K562 (cell line): ENCODE results near the gene C2. TPM values are rescaled to one million over a fixed set of nuclear protein-coding genes. Genes with fewer than 3 reads are reported as not detected.

Experiments used
- ASH1L ChIP-seq: fragments of 450-650 bp; IDR thresholded peaks from 2 replicates; pipeline ENCODE4 v1.6.1; 2018; ENCODE audit warnings: borderline replicate concordance, mild to moderate bottlenecking, low read depth; ENCODE audit not compliant: partially characterized antibody
- BACH1 ChIP-seq: fragments of 200-800 bp; sonication (Bioruptor generic); IDR thresholded peaks from 2 replicates; pipeline ENCODE4 v1.6.1; 2016; ENCODE audit warnings: missing genetic modification characterization, missing compliant biosample characterization
- CREBBP ChIP-seq: IDR thresholded peaks from one replicate; pipeline ENCODE4 v1.6.1; 2012; ENCODE audit warnings: low read depth, mild to moderate bottlenecking, control low read depth, inconsistent platforms, low read length
- DDX20 ChIP-seq: fragments of 450-650 bp; IDR thresholded peaks from 2 replicates; pipeline ENCODE4 v1.6.1; 2016; ENCODE audit warnings: missing genetic modification characterization, low read depth, mild to moderate bottlenecking, missing compliant biosample characterization, moderate library complexity
- EP400 ChIP-seq: fragments of 450-650 bp; IDR thresholded peaks from 2 replicates; pipeline ENCODE4 v1.6.1; 2017; ENCODE audit warnings: antibody characterized with exemption, mild to moderate bottlenecking, moderate library complexity
- IFI16 ChIP-seq: fragments of 250-450 bp; sonication (Bioruptor Pico); IDR thresholded peaks from 2 replicates; pipeline ENCODE4 v2.1.2; 2022; ENCODE audit warnings: mild to moderate bottlenecking, inconsistent platforms
- PCBP1 ChIP-seq: fragments of 200-400 bp; formaldehyde crosslinking; IDR thresholded peaks from 2 replicates; pipeline ENCODE4 v1.6.1; 2018; ENCODE audit warnings: mild to moderate bottlenecking, low read depth, low read length; ENCODE audit not compliant: poor library complexity, severe bottlenecking
- RBFOX2 ChIP-seq: fragments of 200-400 bp; formaldehyde crosslinking; IDR thresholded peaks from 2 replicates; pipeline ENCODE4 v1.6.1; 2017; ENCODE audit warnings: low read depth, mild to moderate bottlenecking, low read length, moderate library complexity
- SIN3A ChIP-seq, 2 experiments: fragments of 150-350 bp in 1 of 2; IDR thresholded peaks; 2 replicates each; pipeline ENCODE4 v1.6.1; 2011 to 2016; ENCODE audit warnings: borderline replicate concordance in 2 of 2, low read depth in 2 of 2, low read length in 2 of 2, mild to moderate bottlenecking in 2 of 2, moderate library complexity in 2 of 2; ENCODE audit not compliant: control insufficient read depth in 1 of 2
- SMARCE1 ChIP-seq: fragments of 450-650 bp; IDR thresholded peaks from 2 replicates; pipeline ENCODE4 v1.7.1; 2016; ENCODE audit warnings: mild to moderate bottlenecking
- TAF1 ChIP-seq: IDR thresholded peaks from 2 replicates; pipeline ENCODE4 v1.6.1; 2011; ENCODE audit warnings: mild to moderate bottlenecking, low read length, moderate library complexity; ENCODE audit not compliant: insufficient read depth, control insufficient read depth, severe bottlenecking; ENCODE audit errors: extremely low read depth
- XRCC3 ChIP-seq: fragments of 450-650 bp; IDR thresholded peaks from 2 replicates; pipeline ENCODE4 v1.6.1; 2017; ENCODE audit warnings: mild to moderate bottlenecking, moderate library complexity
- ZNF263 ChIP-seq: sonication (generic); formaldehyde crosslinking; IDR thresholded peaks from 2 replicates; pipeline ENCODE4 v1.8.0; 2022; ENCODE audit warnings: mild to moderate bottlenecking, missing genetic modification reagents, borderline replicate concordance
- ZNF274 ChIP-seq: IDR thresholded peaks from 2 replicates; pipeline ENCODE4 v1.6.1; 2011; ENCODE audit warnings: low read depth, mild to moderate bottlenecking, low read length, moderate library complexity, borderline replicate concordance
- polyA plus RNA-seq, 8 experiments: library from polyadenylated mRNA; depleted of rRNA in 4 of 8; stranded (reverse) in 5 of 8; unstranded in 3 of 8; fragments of >200 nt; fragmentation: Nextera tagmentation in 2 of 8; fragmentation: Illumina TruSeq in 1 of 8; extraction: Ambion mirVana in 2 of 8; extraction: Trizol in 1 of 8; gene quantifications; 2 replicates each; pipeline versions ENCODE4 v1.2.1 to v1.2.3, GENCODE V29; 2011 to 2014; ENCODE audit warnings: inconsistent platforms in 1 of 8, missing spikeins in 1 of 8
- total RNA-seq, 7 experiments: library from RNA; depleted of rRNA in 6 of 7; stranded (reverse); fragments of >200 nt in 6 of 7; fragmentation: Illumina TruSeq in 2 of 7; extraction: Trizol in 2 of 7; gene quantifications; 2 replicates each; pipeline versions ENCODE4 v1.2.1 to v1.2.3, GENCODE V29; 2011 to 2021; ENCODE audit warnings: low replicate concordance in 1 of 7
- TF ChIP-seq, protein P1 (sequence below): fragments of 200-800 bp; sonication (Bioruptor generic); IDR thresholded peaks from 2 replicates; pipeline ENCODE4 v1.6.1; 2017; ENCODE audit warnings: missing genetic modification characterization, missing compliant biosample characterization
- TF ChIP-seq, protein P2 (sequence below): IDR thresholded peaks from 2 replicates; pipeline ENCODE4 v1.6.1; 2012; ENCODE audit warnings: low read depth, low read length, improper control_type of control experiment, borderline replicate concordance
- TF ChIP-seq, protein P3 (sequence below), 2 experiments: fragments of 450-650 bp in 1 of 2; IDR thresholded peaks; 2 replicates each; pipeline ENCODE4 v1.6.1; 2011 to 2017; ENCODE audit warnings: low read depth in 2 of 2, antibody characterized with exemption in 1 of 2, borderline replicate concordance in 1 of 2, low read length in 1 of 2, mild to moderate bottlenecking in 1 of 2, mixed read lengths in 1 of 2; ENCODE audit not compliant: control insufficient read depth in 1 of 2
- TF ChIP-seq, protein P4 (sequence below): sonication (generic); formaldehyde crosslinking; IDR thresholded peaks from 2 replicates; pipeline ENCODE4 v1.8.1; 2023; ENCODE audit warnings: mild to moderate bottlenecking, missing genetic modification reagents

Gene C2
- total and polyA plus RNA-seq, 9 of the 15 experiments (the other 6 are each of a cell fraction or from before 2014, with no cell fraction given) = 0.05 to 1.1 (median 0.39) TPM; not detected in 1

DNA sequence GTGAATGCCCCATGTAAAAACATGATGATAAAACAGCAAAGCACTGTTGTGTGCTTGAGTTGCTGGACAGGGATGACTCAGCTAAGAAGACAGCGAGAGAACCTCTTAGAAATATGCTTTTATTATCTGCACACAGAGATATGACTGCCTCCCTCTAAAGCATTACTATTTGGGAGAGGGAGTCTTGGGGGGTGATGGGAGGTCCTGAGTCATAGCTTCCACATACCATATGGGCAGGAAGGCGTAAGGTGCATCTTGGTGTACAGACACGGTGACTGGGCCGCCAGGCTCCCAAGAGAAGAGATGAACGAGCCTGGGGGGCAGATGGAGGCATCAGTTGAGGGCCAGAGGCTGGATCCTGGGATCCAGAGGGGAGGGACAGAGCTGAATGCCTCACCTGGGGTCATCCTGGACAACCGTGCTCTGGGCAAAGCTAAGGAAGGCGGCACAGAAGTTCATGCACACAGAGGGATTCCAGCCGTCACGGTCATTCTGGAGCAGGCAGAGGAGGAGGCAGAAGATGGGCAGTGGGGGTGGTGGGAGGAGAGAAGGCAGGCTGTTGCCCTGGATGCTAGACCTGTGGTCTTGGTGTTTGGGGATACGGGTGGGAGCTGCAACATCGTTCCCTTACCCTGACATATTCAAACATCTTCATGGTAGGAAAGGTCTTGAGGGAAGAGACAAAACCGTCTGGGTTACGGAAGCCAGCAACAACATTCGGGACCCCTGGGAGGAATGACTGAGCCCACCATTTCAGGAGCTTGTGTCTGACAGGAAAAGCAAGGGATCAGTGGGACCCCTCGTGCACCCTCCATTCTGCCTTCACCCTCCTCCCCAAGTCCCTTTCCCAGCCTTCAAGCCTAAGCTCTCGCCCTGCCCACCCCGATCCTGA, 42.4 kb downstream of the C2 start (continued):
- TF ChIP-seq, protein P1, sequence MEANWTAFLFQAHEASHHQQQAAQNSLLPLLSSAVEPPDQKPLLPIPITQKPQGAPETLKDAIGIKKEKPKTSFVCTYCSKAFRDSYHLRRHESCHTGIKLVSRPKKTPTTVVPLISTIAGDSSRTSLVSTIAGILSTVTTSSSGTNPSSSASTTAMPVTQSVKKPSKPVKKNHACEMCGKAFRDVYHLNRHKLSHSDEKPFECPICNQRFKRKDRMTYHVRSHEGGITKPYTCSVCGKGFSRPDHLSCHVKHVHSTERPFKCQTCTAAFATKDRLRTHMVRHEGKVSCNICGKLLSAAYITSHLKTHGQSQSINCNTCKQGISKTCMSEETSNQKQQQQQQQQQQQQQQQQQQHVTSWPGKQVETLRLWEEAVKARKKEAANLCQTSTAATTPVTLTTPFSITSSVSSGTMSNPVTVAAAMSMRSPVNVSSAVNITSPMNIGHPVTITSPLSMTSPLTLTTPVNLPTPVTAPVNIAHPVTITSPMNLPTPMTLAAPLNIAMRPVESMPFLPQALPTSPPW (CRISPR knock-in tag) = peak; percentile 58
- TF ChIP-seq PCBP1 (no peak), ZNF263 (CRISPR knock-in tag) (no peak), CREBBP (no peak), EP400 (peak; percentile 62), TAF1 (peak; percentile 31), DDX20 (no peak), XRCC3 (no peak), BACH1 (peak; percentile 76; the same call in 1 of the 2 replicates), ZNF274 (no peak), ASH1L (no peak), IFI16 (CRISPR knock-in tag) (no peak), RBFOX2 (peak; percentile 23; the same call in 1 of the 2 replicates), SMARCE1 (peak; percentile 75; the same call in 1 of the 2 replicates), SIN3A (IDR thresholded peaks at IDR 0.05; ENCODE audit: borderline replicate concordance in 2 of 2, control insufficient read depth in 1 of 2, low read depth in 2 of 2, low read length in 2 of 2) (no peak)
- TF ChIP-seq, protein P2, sequence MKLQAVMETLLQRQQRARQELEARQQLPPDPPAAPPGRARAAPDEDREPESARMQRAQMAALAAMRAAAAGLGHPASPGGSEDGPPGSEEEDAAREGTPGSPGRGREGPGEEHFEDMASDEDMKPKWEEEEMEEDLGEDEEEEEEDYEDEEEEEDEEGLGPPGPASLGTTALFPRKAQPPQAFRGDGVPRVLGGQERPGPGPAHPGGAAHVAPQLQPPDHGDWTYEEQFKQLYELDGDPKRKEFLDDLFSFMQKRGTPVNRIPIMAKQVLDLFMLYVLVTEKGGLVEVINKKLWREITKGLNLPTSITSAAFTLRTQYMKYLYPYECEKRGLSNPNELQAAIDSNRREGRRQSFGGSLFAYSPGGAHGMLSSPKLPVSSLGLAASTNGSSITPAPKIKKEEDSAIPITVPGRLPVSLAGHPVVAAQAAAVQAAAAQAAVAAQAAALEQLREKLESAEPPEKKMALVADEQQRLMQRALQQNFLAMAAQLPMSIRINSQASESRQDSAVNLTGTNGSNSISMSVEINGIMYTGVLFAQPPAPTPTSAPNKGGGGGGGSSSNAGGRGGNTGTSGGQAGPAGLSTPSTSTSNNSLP = peak; percentile 68; the same call in 1 of the 2 replicates
- TF ChIP-seq, protein P3, sequence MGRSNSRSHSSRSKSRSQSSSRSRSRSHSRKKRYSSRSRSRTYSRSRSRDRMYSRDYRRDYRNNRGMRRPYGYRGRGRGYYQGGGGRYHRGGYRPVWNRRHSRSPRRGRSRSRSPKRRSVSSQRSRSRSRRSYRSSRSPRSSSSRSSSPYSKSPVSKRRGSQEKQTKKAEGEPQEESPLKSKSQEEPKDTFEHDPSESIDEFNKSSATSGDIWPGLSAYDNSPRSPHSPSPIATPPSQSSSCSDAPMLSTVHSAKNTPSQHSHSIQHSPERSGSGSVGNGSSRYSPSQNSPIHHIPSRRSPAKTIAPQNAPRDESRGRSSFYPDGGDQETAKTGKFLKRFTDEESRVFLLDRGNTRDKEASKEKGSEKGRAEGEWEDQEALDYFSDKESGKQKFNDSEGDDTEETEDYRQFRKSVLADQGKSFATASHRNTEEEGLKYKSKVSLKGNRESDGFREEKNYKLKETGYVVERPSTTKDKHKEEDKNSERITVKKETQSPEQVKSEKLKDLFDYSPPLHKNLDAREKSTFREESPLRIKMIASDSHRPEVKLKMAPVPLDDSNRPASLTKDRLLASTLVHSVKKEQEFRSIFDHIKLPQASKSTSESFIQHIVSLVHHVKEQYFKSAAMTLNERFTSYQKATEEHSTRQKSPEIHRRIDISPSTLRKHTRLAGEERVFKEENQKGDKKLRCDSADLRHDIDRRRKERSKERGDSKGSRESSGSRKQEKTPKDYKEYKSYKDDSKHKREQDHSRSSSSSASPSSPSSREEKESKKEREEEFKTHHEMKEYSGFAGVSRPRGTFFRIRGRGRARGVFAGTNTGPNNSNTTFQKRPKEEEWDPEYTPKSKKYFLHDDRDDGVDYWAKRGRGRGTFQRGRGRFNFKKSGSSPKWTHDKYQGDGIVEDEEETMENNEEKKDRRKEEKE (IDR thresholded peaks at IDR 0.05; ENCODE audit: borderline replicate concordance in 1 of 2, control insufficient read depth in 1 of 2, low read depth in 2 of 2, low read length in 1 of 2) = no peak
- TF ChIP-seq, protein P4, sequence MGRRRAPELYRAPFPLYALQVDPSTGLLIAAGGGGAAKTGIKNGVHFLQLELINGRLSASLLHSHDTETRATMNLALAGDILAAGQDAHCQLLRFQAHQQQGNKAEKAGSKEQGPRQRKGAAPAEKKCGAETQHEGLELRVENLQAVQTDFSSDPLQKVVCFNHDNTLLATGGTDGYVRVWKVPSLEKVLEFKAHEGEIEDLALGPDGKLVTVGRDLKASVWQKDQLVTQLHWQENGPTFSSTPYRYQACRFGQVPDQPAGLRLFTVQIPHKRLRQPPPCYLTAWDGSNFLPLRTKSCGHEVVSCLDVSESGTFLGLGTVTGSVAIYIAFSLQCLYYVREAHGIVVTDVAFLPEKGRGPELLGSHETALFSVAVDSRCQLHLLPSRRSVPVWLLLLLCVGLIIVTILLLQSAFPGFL (CRISPR knock-in tag) = no peak
